GM21825 (cell line): Measurements from ENCODE around the gene SLX4.

Experiments
- ATAC-seq: cut with Tn5 transposase; IDR thresholded peaks from one replicate; pipeline ENCODE4 v1.9.1; 2021; ENCODE audit warnings: mild to moderate bottlenecking, moderate library complexity; ENCODE audit not compliant: unreplicated experiment

The SLX4 gene

DNA sequence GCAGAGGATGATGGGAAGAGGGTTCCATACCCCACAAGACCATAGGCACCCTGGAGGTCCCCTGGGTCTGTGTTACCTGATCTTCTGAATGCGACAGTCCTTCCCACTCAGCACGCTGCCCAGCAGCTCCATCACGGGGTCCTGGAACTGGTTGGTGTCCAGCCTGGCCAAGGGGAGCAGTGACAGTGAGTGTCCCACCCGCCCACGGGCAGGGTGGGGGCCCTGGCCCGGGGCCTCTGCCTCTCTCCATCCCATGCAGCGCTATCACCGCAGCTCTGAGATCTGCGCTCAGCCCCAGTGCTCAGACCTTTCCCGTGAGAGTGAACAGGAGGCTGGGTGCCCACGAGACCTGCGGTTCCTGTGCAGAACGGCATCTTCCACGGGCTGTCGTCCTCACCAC, 49.8 kb downstream of the SLX4 start:
- ATAC-seq = no peak

DNA sequence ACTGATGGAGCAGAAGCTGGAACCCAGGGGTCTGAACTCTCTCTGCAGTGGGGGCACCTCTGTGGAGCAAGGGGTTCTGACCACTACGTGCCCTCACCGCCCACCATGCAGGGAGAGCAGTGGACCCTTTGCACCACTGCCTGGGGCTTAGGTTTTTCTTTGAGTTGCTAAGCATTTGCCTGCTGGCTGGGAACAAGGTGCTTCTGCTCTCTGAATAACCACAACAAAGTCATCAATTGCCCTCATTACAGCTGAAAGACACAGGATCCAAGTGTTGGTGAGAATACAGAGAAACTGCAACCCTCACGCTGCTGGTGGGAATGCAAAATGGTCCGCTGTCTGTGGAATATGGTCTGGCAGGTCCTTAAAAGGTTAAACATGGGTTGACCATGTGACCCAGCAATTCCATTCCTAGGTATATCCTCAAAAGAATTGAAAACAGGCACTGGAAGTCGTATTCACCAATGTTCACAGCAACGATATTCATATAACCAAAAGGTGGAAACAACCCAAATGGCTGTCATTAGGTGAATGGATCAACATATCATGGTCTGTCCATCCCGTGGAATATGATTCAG, 57.0 kb downstream of the SLX4 start:
- ATAC-seq = no peak

DNA sequence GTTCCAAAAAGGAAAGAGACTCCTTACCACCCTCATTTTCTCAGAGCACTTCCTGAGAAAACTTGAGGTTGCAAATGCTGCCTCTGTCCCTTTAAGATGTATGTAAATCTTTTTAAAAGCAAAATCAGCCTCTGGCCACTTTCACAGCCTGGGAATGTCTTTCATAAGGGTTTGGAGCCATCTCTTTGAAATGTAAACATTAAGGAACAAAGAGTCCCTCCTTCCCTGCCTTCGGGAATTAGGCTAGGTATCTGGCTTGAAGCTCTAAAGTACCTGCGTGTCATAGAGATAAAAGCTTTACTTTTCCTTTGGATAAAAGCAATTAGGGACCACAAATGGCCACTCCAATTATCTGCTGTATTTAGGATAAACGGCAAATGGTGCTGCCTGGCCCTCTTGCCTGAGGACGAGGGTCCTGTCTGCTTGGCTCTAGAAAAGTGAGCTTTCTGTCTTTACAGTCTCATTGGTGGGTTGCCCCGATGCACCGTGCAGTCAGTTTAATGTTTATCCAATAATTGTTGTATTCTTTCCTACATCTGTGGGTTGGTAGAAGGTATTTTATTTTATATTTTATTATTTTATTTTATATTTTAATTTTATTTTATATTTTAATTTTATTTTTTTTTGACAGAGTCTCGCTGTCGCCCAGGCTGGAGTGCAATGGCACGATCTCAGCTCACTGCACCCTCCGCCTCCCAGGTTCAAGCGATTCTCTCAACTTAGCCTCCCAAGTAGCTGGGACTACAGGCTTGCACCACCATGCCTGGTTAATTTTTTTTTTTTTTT, 58.1 kb downstream of the SLX4 start:
- no peak for ATAC-seq

DNA sequence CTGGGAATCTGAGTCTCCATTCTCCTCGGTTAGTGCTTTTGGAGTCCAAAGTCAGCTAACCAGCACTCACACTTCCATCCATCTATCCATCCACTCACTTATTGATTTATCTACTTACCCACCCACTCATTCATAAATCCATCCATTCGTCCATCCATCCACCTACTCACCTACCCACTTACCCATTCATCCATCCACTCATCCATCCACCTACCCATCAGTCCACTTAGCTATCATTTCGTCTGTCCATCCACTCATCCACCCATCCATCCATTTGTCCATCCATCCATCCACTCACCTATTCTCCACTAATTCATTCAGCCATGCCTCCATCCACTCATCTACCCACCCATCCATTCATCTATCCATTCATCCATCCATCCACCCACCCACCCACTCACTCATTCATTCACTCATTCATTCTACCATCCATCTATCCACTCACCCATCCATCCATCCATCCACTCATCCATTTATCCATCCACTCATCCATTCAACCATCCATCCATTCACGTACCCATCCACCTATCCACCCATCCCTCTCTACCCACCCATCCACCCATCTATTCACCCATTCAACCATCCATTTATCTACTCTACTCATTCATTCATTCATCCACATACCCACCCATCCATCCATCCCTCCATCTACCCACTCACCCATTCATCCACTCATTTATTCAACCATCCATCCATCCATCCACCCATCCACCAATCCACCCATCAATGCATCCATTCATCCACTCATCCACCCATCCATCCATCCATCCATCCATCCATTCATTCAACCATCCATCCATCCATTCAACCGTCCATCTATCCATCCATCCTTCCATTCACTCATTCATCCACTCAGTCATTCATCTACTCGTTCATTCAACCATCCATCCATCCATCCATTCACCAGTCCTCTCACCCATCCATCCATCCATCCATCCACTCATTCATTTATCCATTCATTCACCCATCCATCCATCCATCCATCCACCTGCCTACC, 60.3 kb downstream of the SLX4 start:
- no peak for ATAC-seq

DNA sequence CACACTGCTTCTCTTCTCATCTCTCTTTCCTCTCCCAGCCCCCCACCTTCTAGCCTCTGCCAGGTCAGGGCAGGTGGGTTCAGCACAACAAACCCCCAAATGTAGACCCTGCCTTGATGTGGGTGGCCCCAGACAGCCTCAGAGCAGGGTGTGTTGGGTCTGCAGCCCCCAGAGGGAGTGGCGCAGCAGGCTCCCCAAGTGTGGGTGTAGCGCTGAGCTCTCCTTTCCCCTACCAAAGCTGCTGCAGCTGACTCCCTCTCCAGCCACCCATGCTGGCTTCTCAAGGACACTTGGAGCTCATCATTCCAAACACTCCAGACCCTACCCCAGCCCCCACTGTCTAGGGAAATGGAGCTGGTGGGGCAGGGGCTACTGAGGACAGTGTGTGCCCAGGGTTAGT, 61.5 kb downstream of the SLX4 start:
- ATAC-seq = no peak

DNA sequence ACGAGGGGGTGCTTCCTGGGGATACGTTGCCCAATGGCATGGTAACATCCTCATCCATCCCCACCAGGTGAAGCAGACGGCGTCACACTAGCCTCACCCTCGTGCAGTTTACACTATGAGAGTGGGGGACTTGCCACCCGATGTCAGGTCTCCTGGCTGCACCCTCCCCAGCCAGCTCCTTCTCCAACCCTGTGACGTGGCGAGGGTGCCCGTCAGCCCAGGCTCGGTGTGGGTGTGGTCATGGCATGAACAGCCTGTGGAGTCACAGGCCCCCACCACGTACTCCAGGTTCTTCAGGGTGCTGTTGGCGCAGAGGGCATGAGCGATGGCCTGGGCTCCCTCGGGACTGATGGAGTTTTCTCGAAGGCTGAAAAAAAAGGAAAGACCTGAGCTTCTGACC, 62.5 kb downstream of the SLX4 start:
- no peak for ATAC-seq

DNA sequence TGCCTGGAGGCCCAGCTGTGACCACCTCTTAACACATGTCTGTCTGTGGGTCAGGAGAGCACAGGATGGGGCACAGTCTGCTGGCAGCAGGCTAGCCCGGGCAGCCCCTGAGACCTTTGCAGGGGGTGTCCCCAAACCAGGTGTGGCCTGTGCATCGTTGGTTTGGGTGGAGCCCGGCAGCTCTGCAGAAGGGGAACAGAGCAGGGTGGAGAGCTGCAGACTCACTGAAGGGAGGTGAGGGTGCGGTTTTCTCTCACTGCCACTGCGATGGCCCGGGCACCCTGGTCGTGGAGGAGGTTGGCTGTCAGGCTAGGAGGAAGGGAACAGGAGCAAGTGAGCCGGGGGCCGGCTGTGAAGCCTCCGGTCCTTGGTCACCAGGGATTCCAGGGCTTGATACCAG, 63.0 kb downstream of the SLX4 start:
- no peak for ATAC-seq

DNA sequence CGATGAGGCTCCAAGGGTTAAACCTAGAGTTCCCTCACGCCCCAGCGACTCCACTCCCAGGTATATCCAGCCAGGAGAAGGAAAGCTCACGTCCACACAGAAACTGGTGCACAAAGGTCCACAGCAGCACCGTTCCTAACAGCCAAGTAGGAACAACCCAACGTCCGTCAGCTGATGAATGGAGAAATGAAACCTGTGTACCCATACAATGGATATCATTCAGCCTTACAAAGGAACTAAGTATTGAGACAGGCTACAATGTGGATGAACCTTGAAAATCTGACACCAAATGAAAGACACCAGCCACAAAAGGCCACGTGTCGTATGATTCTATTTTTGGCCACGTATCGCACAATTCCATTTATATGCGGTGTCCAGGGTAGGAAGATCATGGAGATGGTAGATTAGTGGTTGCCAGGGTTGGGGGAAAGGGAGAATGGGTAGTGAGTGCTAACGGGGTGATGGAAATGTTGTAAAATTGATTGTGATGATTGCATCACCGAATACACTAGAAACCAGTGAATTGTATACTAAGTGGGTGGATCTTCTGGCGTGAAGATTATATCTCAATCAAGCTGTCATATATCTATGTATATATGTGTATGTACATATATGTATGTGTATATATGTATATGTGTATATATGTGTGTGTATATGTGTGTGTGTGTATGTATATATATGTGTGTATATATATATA, 64.3 kb downstream of the SLX4 start:
- no peak for ATAC-seq

DNA sequence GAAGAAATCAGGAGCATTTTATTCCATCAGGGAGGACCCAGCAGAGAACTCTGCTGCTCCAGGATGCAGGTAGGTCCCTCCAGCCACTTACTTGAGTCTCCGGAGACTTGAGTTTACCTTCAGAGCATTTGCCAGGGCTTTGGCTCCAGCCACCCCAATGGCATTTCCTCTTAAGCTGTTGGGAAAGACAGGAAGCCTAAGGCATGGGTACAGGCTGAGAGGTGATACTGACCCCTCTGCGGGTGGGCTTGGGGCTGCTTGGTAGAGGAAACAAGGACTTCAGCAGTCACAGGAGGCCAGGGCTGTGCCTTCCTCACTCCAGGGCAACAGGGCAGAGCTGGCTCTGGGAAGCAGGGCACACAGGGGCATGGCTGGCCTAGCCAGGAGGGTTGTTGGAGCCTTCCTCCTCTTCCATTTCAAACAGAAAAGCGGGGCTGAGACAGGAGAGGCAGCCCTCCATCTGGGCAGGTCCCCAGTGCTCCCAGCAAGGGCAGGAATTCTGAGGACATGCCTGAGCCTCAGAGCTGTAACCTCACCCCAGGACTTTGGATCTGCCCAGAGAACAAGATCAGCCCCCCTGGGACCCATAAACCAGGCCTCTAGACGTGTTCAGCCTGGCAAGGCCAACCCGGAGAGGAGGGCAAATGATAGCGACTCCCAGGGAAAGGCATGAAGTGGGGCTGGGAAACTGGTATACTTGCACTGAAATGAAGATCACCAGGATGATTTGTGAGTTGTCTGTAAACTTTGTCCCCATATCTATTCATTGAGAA, 68.6 kb downstream of the SLX4 start:
- no peak for ATAC-seq

DNA sequence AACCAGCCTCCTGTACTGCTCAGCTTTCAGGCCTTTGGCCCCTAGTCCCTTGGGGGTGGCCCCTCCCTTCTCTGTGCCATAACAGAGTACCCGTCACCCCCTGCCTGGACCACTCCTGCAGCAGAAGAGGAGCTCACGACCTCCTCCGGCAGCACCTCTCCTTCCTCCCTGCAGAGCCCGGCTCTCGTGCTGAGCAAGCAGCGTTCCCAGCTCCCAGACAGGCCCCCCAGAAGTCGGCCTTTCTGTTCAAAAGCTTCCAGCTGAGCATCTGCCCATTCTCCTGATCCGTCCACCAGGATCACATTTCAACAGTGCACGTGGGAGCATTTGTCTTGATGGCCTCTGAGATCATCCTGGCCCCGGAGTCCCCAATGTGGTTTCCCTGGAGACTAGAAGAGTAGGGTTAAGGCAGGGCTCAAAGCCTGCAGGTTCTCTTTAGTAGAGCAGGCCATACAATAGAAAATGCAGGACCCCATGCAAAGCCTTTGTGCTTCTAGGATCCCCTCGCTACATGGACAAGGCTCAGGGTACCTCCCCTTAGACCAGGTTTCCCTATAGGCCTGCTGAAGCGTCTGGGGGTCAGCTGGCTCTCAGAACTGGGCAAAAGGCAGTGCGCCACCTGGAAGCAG, 69.8 kb downstream of the SLX4 start:
- ATAC-seq = no peak

DNA sequence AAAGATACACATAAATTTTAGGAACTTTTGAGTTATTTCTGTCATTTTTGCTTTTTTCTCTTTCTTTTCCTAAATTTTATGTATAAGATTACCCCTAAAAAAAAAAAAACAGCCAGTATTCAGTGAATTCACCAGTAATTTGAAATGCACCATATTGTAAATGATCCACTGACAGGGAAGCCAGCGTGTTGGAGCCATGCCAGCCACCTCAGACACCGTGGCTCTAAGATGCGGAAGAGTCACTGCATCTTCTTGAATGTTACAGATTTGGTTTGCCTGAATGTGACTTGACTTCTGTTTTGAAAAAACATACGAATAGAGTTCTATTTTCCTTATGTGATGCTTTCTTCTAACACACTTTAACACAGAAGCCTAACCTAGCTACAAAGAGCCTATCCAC, 73.2 kb downstream of the SLX4 start:
- no peak for ATAC-seq

DNA sequence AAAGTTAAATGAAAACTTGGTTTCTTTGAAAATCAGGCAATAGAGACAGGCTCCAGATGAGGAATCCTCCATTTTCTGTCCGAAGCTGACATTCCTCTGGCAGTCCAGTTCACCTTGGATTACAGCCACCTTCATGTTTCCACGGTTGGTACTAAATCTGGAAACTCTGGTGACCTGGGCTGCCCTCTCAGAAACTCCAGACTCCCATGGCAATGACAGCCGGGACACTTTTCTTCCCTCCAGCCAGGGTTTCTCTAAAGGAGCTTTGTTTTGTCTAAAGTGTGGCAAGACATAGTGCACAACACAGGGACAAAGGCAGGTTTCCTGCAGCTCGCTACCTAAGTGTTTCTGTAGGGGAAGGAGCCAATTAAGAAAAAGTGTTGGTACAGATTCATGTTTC, 74.6 kb downstream of the SLX4 start:
- ATAC-seq = no peak

DNA sequence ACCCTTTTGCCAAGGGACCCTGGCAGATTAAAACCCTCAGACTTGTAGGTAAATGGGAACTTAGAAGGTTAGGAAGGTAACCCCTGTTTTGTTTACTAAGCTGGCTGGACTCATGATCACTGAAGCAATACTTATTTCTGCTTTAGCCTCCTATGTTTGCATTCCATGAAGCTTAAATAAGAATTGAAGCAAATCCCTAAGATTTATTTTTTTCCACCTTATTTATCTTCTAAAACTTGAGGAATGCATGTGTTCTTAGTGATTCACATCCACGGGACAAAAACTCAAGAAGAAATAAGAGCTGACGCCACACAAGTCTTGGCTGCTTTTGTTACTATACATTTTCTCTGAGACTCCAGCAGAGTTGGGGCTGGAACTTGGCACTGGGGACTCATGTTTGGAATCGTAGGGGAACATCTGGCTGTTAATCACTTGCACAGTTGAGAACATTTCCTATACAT, 75.1 kb downstream of the SLX4 start:
- ATAC-seq = no peak

DNA sequence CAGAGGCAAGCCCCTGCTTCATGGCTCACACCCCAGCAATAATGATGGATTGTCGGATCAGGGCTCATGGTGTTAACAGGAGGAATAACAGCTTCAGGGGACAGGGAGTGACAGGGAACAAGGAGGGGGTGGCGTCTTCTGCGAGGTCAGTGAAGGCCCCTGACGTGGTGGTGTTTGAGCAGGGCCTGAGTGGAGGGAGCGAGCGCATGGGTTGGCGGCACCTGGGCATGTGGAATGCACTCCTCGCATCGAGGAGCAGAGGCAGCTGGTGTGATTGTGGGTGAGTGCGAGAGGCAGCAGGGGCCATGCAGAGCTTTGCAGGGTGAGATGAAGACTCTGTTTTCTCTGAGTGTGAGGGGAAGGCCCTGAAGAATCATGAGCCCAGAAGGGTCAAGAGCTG, 77.3 kb downstream of the SLX4 start:
- ATAC-seq = no peak

DNA sequence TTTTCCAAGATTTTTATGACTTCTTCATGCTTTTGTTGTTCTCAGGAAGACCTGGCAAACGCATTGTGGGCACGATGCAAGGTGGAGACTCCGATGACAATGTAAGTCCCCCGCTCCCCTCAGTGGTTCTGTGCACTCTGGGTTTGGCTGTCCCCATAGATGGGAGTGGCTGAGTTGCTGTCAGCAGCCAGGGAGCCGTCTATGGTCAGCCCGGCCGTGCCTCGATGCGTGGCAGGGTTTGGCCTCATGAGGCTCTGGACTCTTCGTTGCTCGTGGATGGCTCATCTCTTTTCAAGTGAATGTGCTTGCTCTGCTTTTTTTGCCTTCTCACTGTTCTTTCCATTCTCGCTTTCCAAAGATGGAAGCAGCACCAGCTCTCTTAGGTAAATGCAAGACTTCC, 78.7 kb downstream of the SLX4 start:
- no peak for ATAC-seq
